Measurements from ENCODE around the gene GPR142.

GPR142 gene, protein sequence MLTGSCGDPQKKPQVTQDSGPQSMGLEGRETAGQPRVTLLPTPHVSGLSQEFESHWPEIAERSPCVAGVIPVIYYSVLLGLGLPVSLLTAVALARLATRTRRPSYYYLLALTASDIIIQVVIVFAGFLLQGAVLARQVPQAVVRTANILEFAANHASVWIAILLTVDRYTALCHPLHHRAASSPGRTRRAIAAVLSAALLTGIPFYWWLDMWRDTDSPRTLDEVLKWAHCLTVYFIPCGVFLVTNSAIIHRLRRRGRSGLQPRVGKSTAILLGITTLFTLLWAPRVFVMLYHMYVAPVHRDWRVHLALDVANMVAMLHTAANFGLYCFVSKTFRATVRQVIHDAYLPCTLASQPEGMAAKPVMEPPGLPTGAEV

GRCh38 chr17:74367206-74367605 is at the start of gene GPR142:
Gene GPR142 (plus strand): TSS chr17:74367506. CDS start chr17:74369541, 2,035 bp downstream.
- DNase-seq (ENCODE audit: extremely low spot score, insufficient read length, low read depth) (no peak), FAIRE-seq (no peak)

GRCh38 chr17:74318391-74318790 is 48.9 kb upstream of the GPR142 start:
- DNase-seq (ENCODE audit: extremely low spot score, insufficient read length, low read depth) = no peak
- no peak for FAIRE-seq

DNA sequence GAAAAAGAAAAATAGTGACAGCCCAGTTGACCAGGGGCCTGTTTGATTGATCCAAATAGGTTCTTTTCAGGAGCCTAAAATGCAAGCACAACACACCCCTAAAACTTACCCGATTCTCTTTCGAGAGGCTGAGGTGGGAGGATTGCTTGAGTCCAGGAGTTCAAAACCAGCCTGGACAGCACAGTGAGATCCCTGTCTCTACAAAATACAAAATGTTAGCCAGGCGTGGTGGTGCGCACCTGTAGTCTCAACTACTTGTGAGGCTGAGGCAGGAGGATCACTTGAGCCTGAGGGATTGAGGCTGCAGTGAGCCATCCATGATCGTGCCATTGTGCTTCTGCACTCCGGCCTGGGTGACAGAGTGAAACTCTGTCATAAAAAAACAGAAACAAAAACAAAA is 42.8 kb upstream of the GPR142 start:
- no peak for FAIRE-seq
- DNase-seq (ENCODE audit: extremely low spot score, insufficient read length, low read depth) = no peak

DNA sequence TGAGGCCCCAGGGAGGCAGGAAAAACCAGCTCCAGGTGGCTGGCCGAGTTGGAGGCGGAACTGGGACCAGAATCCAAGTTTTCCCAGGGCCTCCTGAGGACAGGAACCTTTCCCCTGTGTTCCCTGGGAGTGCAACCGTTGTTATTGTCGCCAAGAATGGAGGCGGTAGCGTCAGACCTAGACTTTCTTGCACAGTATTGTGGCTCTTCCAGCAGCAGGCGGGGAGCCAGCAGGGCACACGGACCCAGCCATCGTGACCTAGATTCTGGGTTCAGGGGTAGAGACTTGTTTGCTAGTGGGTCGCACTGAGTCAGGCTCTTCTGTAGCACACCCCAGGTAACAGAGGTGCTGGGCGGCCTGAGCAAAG is 41.9 kb upstream of the GPR142 start:
- FAIRE-seq = no peak
- no peak for DNase-seq (ENCODE audit: extremely low spot score, insufficient read length, low read depth)

- DNase-seq (ENCODE audit: extremely low spot score, insufficient read length, low read depth) = peak; percentile 35
Observed at GRCh38 chr17:74325743-74326379, 41.4 kb upstream of the GPR142 start, which contains the start of gene KIF19. Gene KIF19 (plus strand): TSS chr17:74326226. CDS start chr17:74326350, 124 bp downstream.

DNA sequence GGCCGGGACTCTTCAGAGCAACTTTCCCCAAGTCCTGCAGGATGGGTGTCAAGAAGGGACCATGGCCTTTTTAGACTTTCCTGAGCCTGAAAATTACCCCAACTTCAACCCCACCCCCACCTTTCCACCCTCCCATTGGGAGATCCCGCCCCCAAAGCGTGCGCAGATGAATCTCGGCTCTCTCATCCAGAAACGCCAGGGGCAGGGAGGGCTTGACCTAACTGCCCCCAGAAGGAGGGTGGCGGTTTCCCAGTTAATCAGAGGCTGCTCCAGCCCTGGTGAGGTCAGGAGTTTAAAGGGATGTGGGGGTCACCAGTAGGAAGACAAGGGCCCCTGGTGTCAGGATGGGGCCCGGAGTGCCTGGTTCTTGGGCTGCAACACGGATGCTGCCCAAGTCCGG is 40.8 kb upstream of the GPR142 start:
- no peak for DNase-seq (ENCODE audit: extremely low spot score, insufficient read length, low read depth)
- no peak for FAIRE-seq

More at GRCh38 chr17:74325743-74326379, 41.4 kb upstream of the GPR142 start, which contains the start of gene KIF19:
- FAIRE-seq = no peak

DNA sequence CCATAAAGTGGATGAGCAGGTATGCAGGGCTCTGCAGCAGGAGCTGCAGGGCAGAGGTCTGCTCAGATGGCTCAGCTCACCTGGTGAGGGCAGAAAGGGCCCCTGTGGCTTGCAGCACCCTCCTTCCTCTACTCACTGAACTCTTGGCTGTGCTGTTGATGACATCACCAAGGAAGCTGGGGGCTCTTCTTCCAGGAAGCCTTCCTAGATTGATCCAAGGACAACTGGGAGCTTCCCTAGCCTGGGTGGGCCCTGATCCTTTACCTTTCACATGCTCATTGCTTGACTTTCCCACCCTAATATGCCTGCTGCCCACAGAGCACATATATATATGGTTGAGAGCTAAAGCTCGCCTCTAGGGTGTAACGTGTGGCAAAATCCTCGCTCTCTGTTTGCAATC is 38.8 kb upstream of the GPR142 start:
- no peak for FAIRE-seq
- no peak for DNase-seq (ENCODE audit: extremely low spot score, insufficient read length, low read depth)

GRCh38 chr17:74329378-74329777 is 37.9 kb upstream of the GPR142 start:
- FAIRE-seq (no peak), DNase-seq (ENCODE audit: extremely low spot score, insufficient read length, low read depth) (no peak)

GRCh38 chr17:74330446-74330845 is 36.9 kb upstream of the GPR142 start:
- DNase-seq (ENCODE audit: extremely low spot score, insufficient read length, low read depth) (no peak), FAIRE-seq (no peak)

- no peak for FAIRE-seq
- no peak for DNase-seq (ENCODE audit: extremely low spot score, insufficient read length, low read depth)
Observed at GRCh38 chr17:74332017-74332650, 35.2 kb upstream of the GPR142 start.

DNA sequence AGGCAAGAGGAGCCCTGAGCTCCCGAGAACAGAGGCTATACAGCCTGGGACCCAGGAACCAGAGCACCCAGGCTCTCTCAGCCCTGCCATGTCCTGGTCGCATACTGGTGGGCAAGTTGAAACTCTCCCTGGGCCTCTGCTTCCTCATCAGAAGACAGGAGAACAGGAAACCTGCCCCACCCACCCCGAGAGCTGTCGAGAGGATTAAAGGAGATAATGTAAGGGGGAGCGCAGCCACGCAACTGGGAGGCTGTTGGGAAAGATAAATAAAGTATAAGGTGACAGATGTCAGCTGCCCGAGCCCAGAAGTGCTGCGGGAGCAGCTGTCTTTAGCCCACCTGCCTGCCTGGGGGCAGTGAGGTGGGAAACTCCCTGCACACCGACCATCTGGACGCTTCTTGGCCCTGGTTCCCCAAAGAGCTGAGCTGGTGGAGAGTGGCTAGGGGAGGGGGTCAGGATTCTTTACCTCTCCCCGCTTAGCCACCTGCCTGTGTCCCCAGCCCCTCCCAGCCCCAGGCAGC is 34.5 kb upstream of the GPR142 start:
- FAIRE-seq (no peak), DNase-seq (ENCODE audit: extremely low spot score, insufficient read length, low read depth) (no peak)

DNA sequence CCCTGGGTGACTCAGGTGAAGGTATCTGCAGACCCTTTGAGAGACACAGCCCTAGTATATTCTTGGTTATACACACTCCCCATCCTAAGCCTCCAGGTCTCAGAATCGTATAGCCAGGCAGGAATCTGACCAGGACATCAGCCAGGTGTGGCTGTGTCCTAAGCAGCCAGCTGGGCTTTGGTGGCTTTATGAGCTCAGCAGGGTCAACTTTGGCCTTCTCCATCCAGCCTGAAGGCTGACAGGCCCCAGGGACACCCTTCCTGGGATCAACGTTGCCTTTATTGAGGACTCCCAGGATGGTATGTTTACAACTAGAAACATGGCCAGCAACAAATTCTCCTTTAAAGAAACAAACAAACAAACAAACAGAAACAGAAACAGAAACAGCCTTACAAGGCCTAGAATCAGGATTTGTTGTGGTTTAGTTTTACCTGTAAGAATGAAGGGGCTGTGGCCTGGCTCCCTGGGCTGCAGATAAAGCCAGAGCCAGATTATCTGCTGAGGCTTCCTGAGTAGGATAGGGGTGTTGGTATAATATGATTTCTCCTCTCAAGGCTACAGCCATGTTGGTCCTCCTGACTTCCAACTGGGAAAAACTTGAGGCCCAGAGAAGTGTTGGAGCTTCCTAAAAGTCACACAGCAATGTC is 32.8 kb upstream of the GPR142 start:
- FAIRE-seq = no peak
- DNase-seq (ENCODE audit: extremely low spot score, insufficient read length, low read depth) = no peak

- FAIRE-seq = no peak
- DNase-seq (ENCODE audit: extremely low spot score, insufficient read length, low read depth) = no peak
Observed at GRCh38 chr17:74335529-74336062, 31.7 kb upstream of the GPR142 start.

DNA sequence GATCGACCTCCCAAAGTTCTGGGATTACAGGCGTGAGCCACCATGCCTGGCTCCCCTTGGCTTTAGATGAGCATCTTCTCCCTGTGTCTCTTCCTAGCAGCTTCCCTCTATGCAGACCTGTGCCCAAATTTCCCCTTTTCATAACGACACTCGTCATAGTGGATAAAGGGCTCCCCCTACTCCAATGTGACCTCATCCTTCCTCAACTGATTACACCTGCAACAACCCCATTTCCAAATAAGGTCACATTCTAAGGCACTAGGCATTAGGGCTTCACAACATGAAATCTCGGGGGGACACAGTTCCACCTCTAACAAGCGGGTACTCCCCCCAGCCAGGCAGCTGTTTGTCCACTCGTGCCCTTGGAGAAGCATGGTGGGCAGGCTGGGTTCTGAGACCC is 31.0 kb upstream of the GPR142 start:
- no peak for DNase-seq (ENCODE audit: extremely low spot score, insufficient read length, low read depth)
- no peak for FAIRE-seq

- no peak for FAIRE-seq
- no peak for DNase-seq (ENCODE audit: extremely low spot score, insufficient read length, low read depth)
Observed at GRCh38 chr17:74337834-74338500, 29.3 kb upstream of the GPR142 start.

DNA sequence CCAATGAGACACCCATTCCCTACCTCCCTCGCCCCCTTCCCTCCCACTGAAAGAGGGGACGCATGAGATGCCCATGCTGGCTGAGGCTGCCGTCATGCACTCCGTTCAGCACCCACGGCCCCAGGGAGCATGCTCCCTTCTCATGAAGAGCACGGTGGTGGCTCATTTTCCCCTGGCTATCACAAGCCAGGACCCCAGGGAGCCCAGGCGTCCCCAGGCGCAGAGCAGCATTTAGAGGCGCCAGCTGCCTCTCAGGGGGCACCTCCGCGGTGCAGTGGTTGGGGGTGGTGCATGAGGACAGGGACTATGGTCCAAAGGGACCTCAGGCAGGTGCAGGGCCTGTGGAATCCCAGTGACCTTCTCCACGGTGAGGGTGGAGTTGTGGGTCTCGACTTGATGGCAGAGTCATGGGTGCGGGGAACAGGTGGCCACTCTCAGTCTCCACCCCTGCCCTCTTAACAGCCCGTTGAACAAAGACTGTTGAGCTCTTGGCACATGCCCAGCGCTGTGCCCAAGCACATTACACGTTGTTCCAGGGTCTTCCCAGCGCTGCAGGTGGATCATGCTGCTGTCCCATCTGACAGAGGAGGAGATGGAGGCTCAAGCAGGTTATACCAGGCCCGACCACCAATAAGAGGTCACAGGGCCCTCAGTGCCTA is 27.6 kb upstream of the GPR142 start:
- no peak for DNase-seq (ENCODE audit: extremely low spot score, insufficient read length, low read depth)
- FAIRE-seq = no peak

DNA sequence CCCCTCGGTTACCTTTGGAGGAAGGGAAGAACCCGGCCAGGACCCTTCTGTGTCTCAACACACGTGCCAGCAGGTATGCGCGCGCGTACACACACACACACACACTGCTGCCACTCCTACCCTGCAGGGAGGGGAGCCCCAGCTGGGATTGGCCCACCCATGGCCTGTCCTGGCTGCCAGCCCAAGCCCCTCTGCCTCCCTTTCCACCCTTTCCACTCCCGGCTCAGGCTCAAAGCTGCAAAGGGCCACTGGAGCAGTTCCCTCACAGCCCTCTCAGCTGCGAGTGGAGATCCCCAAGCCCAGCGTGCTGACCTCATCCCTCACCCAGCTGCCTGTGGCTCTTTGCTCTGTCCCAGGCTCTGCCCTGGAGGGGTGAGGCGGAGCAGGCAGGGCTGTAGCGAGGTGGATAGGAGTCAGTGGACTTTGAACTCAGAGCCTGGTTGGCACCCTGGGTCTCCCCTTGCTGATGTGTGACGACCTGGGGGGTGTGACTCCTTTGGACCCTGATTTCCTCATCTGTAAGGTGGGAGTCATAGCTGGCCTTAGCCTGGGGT is 26.8 kb upstream of the GPR142 start:
- DNase-seq (ENCODE audit: extremely low spot score, insufficient read length, low read depth) (no peak), FAIRE-seq (no peak)

DNA sequence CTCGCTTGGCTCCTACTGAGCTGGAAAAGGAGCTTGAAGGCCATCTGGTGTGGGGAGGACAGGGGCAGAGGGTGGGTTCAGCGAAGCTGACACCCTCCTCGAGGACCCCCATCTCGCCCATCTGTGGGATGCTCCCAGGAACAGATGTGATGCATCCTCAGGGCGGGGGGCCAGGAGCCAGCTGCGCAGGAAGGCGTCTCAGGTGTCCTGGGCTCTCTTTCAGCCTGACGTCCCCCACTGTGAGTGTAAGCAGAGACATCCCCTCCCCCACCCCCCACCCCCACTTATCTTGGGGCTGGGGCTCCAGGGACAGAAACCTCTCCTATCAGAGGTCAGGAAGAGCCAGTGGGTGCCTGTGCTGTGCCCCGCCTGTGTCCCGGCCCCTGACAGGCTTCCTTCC is 25.1 kb upstream of the GPR142 start:
- FAIRE-seq (no peak), DNase-seq (ENCODE audit: extremely low spot score, insufficient read length, low read depth) (no peak)

DNA sequence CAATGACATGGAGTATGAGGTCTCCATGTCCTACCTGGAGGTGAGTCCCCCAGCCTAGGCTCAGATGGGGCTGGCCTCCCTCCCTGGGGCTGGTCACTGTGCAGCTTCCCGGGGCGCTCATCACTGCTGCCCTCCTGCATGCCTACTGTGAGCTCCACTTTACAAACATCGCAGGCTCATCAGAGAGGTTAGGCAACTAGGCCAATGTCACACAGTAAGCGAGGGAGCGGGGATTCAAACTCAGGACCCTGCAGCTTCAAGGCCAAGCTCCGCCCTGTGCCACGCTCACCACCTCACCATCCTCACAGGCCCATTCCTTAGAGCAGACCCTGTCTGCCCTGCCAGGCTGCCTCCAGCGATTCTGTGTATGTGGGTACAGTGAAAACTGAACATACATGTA is 24.2 kb upstream of the GPR142 start:
- DNase-seq (ENCODE audit: extremely low spot score, insufficient read length, low read depth) = no peak
- no peak for FAIRE-seq
